GM21528 (cell line): ENCODE results near the gene SUSD6.

Source experiments
- ATAC-seq: cut with Tn5 transposase; IDR thresholded peaks from one replicate; pipeline ENCODE4 v1.9.1; 2021; ENCODE audit warnings: mild to moderate bottlenecking, moderate library complexity; ENCODE audit not compliant: unreplicated experiment, low FRiP score

Gene SUSD6

GRCh38 chr14:69611172-69612013, at the start of gene SUSD6:
TSS of gene SUSD6 (plus strand) at chr14:69611596. CDS start at chr14:69658593, 46,997 bp downstream.
- ATAC-seq, result peak; percentile 53

GRCh38 chr14:69561893-69562292, 49.5 kb upstream of the SUSD6 start:
- ATAC-seq, result no peak

GRCh38 chr14:69567563-69567962, 43.8 kb upstream of the SUSD6 start:
- ATAC-seq, result no peak

- no peak for ATAC-seq
Observed at GRCh38 chr14:69569859-69570258, 41.5 kb upstream of the SUSD6 start.

GRCh38 chr14:69570836-69571330, 40.5 kb upstream of the SUSD6 start:
- no peak for ATAC-seq

GRCh38 chr14:69571449-69572029, 39.9 kb upstream of the SUSD6 start:
- no peak for ATAC-seq

GRCh38 chr14:69572030-69572840, 39.2 kb upstream of the SUSD6 start:
- no peak for ATAC-seq

GRCh38 chr14:69572841-69573135, 38.6 kb upstream of the SUSD6 start:
- no peak for ATAC-seq

GRCh38 chr14:69573205-69573830, 38.1 kb upstream of the SUSD6 start:
- no peak for ATAC-seq

GRCh38 chr14:69573831-69574262, 37.5 kb upstream of the SUSD6 start:
- no peak for ATAC-seq

- no peak for ATAC-seq
Observed at GRCh38 chr14:69574263-69574953, 37.0 kb upstream of the SUSD6 start, which contains the start of gene CCDC177. TSS of gene CCDC177 (minus strand) at chr14:69574871. CDS start at chr14:69573622, 1,249 bp downstream.

GRCh38 chr14:69574954-69575295, 36.5 kb upstream of the SUSD6 start:
- no peak for ATAC-seq

GRCh38 chr14:69579476-69579875, 31.9 kb upstream of the SUSD6 start:
- no peak for ATAC-seq

- no peak for ATAC-seq
Observed at GRCh38 chr14:69580009-69580577, 31.3 kb upstream of the SUSD6 start.

GRCh38 chr14:69581316-69581935, 30.0 kb upstream of the SUSD6 start:
- no peak for ATAC-seq

GRCh38 chr14:69582212-69582611, 29.2 kb upstream of the SUSD6 start:
- ATAC-seq, result no peak

- no peak for ATAC-seq
Observed at GRCh38 chr14:69582829-69583228, 28.6 kb upstream of the SUSD6 start.

GRCh38 chr14:69584389-69584788, 27.0 kb upstream of the SUSD6 start:
- no peak for ATAC-seq

GRCh38 chr14:69586404-69586803, 25.0 kb upstream of the SUSD6 start:
- no peak for ATAC-seq
